HG03457 (cell line): ENCODE data around the gene NFIX.

ENCODE experiments used
- ATAC-seq: cut with Tn5 transposase; IDR thresholded peaks from one replicate; pipeline ENCODE4 v1.9.1; 2021; ENCODE audit warnings: moderate number of reproducible peaks; ENCODE audit not compliant: unreplicated experiment

The NFIX gene

DNA sequence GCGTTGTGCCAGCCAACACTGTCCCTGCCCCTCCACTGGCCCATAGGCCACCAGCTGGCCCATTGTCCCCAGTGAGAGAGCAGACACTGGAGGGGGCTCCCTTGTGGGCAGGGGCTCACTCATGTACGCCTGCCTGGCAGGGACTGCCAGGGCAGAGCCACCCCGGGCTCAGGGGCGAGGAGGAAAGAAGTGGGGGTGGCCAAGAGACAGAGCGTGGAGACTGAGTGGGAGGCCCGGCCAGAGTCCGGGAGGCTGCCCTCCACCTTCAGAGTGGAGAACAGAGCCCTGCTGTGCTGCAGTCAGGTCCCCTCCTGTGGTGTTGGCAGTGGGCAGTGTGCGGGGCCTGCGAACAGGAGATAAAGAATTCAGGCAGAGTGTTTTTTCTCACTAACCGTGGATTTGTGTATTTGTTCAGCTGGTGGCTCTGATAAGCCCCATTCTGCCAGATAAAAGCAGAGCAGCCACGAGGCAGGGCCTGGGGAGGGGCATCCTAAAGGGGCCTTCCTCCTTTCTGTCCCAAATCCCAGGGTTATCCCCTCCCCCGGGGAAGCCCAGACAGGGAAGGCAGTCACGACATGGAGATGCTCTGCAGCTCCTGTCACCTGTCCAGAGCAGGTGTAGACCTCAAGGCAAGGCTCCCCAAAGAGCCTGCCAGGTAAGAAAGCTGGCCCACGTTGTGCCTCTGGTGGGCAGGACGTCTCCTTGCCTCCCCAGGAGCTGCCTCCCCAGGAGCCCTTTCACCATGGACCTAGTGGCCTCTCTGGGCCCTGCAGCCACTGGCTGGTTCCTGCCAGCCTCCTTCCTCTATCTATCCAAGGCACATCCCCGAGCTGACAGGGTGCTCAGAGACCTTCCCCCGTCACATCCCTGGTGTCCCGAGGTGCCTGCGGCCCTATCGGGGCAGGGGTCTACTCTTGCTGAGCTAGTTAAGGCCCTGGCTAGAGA is 74.4 kb downstream of the NFIX start:
- no peak for ATAC-seq

DNA sequence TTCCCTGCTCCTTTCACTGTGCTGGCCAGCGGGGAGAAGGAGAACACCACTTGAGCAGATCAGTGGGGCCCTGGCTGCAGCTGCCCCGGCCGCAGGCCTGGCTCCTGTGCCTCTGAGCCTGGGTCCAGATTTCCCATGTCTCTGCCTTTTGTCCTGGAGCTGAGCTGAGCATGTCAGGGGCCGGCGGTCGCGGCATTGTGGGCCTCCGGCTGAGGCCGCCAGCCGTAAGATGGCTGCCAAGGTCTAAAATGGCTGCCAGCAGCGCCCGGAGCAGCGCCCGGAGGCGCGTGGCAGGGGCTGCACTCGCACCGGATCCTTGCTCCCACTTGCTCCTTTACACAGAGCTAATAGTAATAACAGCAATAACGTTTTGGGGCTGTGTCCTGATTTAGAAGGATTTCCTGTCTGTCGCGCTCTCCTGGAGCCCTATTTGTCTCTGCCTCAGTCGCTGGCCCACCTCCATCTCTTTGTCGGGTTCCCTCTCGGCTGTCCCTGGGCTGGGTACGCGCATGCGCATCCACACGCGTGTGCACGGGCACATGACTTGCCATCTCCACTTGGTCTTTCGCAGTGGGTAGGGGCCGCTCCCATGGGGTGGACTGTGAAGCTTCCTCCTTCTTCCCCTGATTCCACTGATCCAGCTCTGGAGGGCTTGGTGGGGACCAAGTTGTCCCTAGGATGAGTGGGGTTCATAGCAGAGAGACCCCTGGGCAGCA is 75.3 kb downstream of the NFIX start:
- no peak for ATAC-seq

DNA sequence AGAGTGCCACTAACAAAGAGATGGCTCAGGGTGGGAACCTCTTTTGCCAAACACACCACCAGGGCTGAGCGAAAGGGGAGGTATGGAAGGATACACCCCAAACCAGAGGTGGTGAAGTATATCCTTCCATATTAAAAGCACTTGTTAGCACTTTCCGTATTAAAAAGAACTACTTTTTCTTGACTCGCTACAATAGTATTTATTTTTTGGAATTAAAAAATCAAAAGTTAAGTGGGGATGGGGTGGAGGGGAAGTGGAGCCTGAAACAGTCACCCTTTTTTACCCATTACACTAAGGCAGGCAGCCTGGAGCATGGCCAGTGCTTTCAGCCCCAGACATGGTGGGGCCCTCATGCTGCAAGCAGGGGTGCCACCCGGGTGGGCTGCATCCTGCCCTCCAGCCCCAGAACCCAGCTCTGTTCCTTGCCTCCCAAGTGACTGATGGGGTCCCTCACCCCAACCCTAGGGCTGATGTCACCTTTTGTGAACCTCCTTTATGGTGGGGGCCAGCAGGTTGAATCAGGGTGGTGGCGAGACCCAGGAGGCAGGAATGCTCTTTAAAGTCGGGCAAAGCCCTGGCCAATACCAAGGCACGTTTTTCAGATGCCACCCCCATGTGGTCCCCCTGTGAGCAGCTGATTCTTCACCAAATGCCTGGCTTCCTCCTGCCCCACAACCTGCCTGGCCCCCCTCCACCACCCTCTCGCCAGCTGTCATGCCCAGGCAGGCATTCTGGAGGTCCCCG is 76.3 kb downstream of the NFIX start:
- no peak for ATAC-seq

DNA sequence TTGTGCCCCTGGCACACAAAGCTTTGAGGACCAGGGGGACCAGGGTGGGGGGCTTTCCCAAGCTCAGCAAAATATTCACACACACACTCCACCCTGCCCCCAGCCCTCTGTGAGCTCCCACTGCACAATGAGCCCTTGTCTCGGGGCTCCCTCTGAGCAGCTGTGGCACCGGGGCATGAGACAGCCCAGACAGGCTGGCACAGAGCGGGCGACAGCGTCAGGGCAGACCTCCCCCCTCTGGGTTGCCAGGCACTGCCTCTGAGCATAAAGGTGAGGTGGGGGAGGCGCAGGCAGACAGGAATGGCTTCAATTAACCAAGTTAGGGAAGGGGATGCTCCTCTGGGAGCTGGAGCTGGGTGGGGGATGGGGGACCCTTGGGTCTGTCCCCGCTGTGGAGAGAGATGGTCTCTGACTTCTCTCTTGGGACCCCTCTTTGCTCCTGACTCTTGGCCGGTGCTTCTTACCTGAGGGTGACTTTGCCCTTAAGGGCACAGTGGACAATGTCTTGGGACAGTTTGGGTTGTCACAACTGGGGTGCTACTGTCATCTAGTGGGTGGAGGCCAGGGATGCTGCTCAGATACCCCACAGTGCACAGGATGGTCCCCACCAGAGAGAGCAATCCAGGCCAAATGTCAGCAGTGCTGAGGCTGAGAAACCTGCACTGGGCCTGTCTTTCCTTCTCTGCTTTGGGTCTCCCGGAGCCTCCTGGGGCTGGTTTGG is 77.1 kb downstream of the NFIX start:
- ATAC-seq, result no peak

DNA sequence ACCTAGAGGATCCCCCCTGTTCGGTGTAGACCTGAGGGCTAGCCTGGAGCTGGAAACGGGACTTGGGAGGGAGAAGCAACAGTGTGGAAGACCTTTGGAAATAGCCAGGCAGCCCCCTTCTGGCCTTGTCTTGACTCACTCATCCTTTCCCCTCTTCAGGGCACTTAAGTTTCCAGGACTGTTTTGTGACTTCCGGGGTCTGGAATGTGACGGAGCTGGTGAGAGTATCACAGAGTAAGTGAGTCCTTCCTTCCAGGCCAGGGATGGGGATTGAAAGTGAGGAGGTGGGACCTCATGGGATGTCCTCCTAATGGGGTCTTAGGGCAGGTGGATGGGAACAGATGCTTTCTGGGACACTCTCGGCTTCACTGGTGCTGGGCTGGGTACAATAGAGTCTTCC is 78.0 kb downstream of the NFIX start:
- ATAC-seq, result no peak

DNA sequence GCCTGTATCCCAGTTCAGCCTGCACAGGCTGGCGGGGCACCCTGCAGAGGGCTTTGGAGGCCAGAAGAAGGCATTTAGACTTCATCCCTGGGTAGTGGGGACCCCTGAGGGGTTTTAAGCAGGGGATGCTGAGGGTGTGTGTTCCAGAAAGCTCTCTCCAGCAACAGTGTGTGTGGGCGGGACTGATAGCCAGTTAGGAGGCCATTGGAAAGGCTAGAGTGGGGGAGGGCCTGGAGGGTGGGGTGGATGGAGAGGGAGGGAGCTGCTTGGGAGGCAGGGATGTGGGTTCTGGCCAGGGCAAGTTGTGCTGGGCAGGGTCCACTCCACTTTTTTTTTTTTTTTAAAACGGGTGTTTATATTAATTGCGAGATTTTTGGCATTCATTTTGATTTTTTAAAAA is 79.1 kb downstream of the NFIX start:
- ATAC-seq, result no peak

DNA sequence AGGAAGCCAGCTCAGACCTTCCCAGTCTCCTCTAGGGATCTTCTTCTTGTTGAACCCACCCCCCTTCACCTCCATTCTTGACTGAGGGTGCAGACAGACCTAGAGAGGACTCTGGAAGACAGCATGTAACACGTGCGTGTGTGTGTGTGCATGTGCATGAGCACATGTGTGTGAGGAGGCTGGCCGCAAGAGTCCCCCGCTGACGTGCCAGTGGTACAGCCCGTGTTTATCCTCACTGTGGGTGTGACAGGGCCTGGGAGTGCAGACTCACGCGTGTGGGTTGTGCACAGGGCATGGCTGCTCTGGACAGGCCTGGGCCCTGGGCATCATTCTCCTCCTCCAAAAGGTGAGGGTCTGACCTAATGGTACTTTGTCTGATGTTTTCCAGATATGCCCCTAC is 81.0 kb downstream of the NFIX start:
- ATAC-seq, result no peak

DNA sequence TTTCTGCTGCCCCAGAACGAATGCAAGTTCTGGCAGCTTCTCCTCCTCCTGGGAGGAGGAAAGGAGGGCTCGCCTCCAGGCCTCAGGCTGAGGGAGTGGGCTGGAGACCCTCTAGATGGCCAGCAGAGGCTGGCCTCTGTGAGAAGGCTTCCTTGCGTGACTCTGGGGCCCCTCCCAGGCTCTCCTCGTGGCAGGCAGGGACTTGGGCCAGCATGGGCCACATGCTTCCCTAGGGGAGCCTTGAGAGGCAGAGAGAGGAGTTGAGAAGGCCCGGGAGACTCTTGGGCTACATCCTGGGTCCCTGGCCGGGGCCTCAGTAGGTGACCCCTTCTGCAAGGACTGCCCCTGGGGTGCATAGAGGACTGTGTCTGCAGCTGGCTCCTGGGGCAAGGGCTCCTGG is 81.5 kb downstream of the NFIX start:
- no peak for ATAC-seq

DNA sequence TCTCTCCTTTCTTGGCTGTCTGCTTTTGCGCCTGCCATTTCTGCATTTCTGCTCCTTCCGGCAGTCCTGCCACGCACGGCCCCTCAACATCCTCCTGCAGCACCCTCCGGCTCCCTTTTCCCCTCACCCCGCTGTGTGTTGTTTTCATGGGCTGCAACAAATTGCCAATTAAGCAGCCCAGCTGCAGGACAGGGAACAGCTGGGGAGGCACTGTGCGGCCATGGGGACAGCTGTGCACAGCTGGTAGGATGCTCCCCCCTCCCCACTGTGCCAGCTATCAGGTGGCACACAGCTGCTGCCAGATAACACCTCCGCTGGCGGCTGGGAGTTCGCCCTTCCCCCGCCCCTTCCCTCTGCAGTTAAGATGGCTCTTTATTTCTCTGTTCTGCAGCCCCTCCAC is 82.0 kb downstream of the NFIX start:
- ATAC-seq, result no peak

DNA sequence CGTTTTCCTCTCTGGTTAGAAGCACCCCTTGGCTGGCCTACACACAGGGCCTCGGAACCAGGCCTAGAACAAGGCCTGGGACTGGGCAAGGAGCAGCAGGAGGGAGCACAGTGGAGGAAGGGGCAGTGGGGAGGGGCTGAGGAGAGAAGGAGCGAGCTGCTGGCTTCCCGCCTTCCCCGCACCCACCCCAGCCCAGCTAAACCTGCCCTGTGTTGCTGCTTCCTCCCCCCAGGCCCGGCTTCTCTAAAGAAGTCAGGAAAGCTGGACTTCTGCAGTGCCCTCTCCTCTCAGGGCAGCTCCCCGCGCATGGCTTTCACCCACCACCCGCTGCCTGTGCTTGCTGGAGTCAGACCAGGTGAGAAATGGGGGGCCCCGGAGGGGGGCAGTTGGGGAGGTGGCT is 83.1 kb downstream of the NFIX start:
- no peak for ATAC-seq

DNA sequence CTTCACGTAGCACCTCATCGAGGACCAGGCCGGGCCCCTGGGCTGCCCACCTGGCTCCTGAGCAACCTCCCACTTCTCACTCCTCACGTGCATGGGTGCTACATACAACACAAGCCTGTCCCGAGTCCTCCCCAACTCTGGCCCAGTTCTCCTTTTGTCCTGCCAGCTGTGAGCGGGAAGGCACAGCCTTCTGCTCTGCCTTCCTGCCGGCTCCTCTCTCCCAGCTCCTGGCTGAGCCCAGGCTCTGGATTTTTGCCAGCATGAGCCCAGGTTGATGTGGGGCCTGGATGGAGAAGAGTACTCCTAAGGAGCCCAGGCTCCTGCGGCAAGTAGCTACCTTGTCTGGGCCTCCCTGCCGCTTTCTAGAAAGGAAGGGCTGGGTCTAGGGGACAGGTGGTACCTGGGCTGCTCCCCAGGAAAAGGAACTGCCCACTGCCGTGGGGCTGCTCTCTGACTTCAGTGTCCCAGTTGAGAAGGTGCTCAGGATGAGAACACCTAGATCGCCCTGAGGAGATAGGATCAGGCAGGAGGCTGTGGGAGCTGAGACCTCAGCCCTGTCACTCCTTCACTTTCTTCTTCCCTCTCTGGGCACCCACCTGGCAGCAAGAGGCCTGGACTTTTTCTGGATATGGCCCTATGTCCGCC is 83.7 kb downstream of the NFIX start:
- no peak for ATAC-seq

DNA sequence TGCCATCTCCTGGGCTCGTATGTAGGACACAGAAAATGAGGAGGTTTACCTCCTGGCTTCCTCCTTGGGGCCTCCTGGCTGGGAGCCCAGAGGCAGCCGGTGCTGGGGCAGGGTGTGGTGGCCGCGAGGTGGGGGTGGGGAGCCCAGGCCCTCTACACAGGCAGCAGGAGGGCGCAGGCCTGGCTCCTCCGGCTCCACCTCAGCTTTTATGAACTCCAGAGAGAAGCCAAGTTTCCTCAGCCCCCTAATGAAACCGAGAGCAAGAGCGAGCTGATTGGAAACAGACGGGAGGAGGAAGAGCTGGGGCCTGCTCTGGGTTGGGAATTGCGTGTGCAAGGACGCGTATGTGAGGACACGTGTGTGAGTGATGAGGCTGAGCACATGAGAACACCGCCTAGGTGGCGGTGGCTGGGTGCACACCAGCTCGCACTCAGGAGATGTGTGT is 84.3 kb downstream of the NFIX start:
- no peak for ATAC-seq

DNA sequence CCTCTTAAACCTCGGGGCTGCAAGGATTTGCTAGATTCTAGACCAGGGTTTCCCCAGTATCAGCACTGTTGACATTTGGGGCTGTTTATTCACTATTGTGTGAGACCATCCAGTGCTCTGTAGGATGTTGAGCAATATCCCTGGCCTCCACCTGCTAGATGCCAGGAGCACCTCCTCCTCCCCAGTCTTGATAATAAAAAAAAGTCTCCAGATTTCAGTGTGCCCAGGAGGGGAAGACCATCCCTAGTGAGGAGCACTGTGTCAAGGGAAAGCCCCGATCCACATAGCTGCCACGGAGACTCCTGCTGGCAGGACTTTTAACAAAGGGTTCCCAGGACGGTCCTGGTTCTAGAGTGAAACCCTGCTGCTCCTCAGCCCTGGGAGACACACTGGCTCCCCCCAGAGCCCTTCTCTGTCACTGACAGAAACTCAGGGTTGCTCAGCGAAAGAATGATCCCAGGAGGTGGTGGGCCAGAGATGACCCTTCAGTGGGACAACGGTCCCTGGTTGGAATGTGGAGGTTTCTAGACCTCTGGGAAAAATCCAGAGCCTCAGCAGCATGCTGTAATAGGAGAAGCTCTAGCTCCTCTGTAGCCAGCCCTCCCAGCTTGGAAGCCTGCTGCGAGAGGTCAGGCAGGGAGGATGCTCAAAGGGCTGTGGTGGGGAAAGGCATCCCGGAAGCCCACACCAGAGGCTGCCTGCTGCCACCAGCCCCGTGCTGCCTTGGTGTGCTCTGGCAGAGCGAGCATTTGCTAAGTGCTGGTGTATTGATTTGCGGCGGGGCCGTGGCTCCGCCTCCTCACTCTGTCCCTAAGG is 87.1 kb downstream of the NFIX start:
- no peak for ATAC-seq

DNA sequence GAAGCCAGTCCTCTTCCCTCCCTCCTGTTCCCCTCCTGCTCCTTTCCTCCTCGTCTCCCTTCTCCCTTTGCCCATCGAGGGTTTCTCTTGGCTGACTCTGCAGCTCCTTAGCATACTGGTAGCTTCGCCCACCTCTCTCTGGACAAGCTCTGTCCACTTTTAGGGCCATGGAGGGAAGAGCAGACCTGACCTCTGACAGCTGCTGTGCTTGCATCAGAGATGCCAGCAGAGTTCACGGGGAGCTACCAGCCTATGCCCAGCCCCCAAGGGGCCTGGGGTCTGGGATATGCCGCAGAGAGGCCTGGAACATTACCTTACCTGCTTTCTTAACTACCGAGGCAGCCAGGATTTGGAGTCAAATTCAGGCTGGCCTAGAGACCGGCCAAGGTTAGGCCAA is 87.7 kb downstream of the NFIX start:
- ATAC-seq, result no peak

DNA sequence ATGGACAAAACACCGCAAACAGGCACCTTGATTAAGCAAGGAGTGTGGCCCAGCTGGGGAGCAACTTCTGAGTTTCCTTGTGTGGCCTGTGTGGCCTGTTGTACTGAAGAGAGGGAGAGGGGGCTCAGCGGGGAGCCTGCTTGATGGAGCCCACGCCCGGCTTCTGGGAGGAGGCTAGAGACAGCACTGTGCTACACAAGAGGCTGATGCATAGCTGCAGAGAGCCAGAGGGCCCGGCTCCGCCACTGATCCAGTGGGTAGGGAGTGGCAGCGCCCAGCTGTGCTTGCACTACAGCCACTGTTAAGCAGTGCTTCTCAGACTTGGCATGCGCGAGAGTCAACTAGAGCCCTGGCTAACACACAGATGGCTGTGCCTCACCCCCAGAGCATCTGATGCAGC is 88.4 kb downstream of the NFIX start:
- ATAC-seq, result no peak

DNA sequence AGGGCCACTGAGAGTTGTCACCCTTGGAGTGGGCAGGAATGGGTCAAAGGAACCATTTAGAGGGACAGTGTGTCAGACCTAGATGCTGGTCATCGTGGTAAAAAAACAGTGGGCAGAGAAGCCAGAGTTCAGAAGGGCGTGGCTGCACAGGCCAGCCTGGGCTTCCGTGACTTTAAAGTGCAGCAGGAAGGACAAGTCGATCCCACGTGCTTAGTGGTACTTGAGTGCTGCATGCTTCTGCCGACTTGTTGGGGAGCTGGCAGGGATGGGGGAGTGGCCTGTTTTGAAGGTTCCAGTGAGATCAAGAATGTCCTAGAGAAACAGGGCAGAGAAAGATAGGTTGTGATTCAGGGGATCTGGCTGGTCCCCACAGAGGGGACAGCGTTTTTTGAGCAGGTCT is 90.4 kb downstream of the NFIX start:
- no peak for ATAC-seq

DNA sequence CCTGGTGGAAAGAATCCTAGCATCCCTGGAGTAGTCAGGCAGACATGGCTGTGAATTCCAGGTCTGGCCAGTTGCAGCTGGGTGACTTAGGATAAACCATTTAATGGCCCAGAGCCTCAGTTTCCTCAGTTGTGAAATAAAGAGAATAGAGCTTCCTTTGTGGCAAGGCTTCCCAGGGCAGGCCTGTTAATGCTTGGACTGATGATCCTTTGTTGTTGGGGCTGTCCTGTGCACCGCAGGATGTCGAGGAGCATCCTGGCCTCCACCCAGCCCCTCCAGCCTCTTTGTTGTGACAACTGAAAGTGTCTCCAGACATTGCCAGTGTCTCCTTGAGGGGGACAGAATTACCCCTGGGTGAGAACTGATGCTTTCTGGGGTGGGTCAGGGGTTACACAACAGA is 91.1 kb downstream of the NFIX start:
- ATAC-seq, result no peak

DNA sequence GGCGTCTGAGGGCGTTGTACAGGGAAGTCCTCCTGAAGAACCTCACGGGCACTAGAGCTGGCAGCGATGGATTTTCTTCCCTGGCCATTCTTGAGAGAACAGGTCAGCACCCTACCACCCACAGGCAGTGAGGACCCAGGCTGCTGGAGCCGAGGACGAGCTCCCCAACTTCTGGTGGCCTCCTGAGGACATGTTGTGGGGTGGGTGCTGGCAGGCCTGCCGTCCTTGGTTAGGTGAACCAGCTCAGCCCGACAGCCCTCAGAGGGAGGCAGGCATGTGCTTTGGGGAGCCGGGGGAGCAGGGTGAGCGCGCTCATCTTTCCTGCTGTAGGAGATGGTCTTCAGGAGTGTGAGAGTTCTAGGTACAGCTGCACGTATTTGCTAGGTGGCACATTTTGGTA is 92.0 kb downstream of the NFIX start:
- no peak for ATAC-seq

DNA sequence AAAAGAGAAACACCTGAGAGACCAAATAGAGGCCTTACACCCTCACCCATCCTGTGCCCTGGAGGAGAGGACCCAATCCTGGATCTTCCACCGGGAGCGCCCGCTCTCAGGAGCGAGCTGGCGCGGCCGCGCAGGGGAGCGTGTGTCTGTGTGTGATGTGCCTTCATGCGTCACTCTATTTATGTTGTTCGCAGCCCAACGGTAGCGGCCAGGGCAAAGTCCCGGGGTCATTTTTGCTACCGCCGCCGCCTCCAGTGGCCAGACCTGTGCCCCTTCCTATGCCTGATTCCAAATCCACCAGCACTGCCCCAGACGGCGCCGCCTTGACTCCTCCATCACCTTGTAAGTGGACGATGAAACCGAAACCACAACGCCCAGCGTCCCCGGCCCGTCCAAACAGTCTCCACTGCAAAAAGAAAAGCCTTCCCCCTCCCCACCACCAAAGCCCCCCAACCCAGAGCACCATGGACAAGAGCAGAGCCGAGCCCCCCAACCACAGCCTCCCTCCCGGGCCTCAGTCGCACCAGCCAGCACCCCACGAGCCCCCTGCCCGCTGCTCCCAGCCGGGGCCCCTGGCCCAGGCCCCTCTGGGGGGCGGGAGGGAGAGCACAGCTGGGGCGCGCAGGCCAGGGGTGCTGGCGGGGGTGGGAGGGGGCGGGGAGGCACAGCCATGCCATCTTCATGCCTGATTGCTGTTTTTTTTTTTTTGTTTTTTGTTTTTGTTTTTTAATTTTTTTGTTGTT is 92.7 kb downstream of the NFIX start:
- ATAC-seq, result no peak
